ENCODE data around the gene ZNF284. TPM values are rescaled to one million over a fixed set of nuclear protein-coding genes. Genes with fewer than 3 reads are reported as not detected.

The ZNF284 gene
- 1 to 10 TPM; 2.3 to 2.4 TPM for total RNA-seq

- peaks cover 50% of the 10 kb centered on the region in 2 donors for H3K36me3 Mint-ChIP-seq
These were observed at the start of gene ZNF284 for GRCh38 chr19:44071824-44072542. Gene ZNF284 (plus strand): TSS chr19:44072159. CDS start chr19:44076390, 4,231 bp downstream.

GRCh38 chr19:44024900-44025216 lies 47.1 kb upstream of the ZNF284 start:
- DNase-seq (ENCODE audit: low spot score in 2 of 2): no peak
- Mint-ChIP-seq H3K36me3 (peaks cover 54 to 58% of the 10 kb centered on the region in 2 donors), H3K27ac (peak overlapping the region in 1 of 2 donors; percentile 86), H3K9me3 (peaks cover 21 to 25% of the 10 kb centered on the region in 2 donors)
- ATAC-seq: no peak

More at GRCh38 chr19:44071824-44072542, at the start of gene ZNF284:
- Mint-ChIP-seq H3K9me3 (peaks cover 18 to 33% of the 10 kb centered on the region in 2 donors), H3K27ac (peak within 1 kb of the TSS; percentile 10 to 58)
- ATAC-seq: peak; percentile 100
- peak; percentile 77 to 85 for DNase-seq (ENCODE audit: low spot score in 2 of 2)

DNA sequence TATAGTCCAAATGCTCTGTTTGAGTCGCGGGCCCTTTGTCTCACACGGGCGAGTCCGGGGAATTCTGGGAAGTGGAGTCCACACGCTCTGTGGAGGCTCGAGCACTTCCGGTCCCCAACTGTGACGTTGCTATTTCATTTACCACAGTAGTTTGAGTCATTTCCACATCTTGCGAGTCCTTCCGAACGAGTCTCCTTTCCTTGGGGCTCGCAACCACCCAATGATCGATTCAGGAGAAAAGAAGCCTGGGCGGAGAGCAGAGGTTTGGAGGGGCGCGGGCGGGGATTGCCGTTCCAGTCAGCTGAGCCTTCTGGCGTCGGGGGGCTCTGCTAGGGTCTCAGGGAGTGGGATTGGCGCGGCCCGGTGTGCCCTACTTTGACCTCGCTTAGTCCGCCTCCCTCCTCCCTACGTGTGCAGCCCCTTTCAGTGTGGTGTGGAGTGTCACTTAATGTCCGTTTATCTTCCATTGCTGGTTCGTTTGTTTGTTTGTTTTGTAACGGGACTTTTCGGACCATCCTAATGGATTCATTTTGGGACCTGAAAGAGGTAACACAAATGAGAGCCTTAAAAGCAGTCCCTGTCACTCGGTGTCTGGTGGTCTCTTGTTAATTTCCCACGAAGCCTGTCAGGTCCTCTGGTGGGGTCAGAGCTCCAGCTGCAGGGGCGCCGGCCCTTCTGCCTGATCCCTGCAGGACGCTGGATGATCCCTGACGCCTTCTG lies 46.6 kb upstream of the ZNF284 start, which contains the start of gene ZNF222:
TSS of gene ZNF222 (plus strand) at position 163 of the 720 bp plus-strand sequence. CDS start at position 221, 58 bp downstream.
- Mint-ChIP-seq H3K9me3 (peaks cover 18 to 26% of the 10 kb centered on the region in 2 donors), H3K27ac (peak within 1 kb of the TSS; percentile 86), H3K36me3 (peaks cover 59% of the 10 kb centered on the region in 2 donors)
- DNase-seq (ENCODE audit: low spot score in 2 of 2): peak; percentile 69 to 76
- ATAC-seq: peak; percentile 100

GRCh38 chr19:44026622-44027021 lies 45.3 kb upstream of the ZNF284 start:
- ATAC-seq (no peak), DNase-seq (ENCODE audit: low spot score in 2 of 2) (no peak)
- H3K36me3 Mint-ChIP-seq: peaks cover 63 to 71% of the 10 kb centered on the region in 2 donors
- peaks cover 22 to 27% of the 10 kb centered on the region in 2 donors for H3K9me3 Mint-ChIP-seq
- H3K27ac Mint-ChIP-seq: no peak overlapping the region

GRCh38 chr19:44032001-44032610 lies 39.9 kb upstream of the ZNF284 start:
- Mint-ChIP-seq H3K27ac (no peak overlapping the region), H3K9me3 (peaks cover 65 to 66% of the 10 kb centered on the region in 2 donors), H3K36me3 (peaks cover 87 to 89% of the 10 kb centered on the region in 2 donors)
- ATAC-seq (no peak), DNase-seq (ENCODE audit: low spot score in 2 of 2) (no peak)

GRCh38 chr19:44042147-44042546 lies 29.8 kb upstream of the ZNF284 start:
- Mint-ChIP-seq H3K36me3 (peaks cover 14 to 26% of the 10 kb centered on the region in 2 donors), H3K9me3 (peaks cover 36 to 48% of the 10 kb centered on the region in 2 donors), H3K27ac (no peak overlapping the region)
- no peak for DNase-seq (ENCODE audit: low spot score in 2 of 2)
- ATAC-seq: no peak

DNA sequence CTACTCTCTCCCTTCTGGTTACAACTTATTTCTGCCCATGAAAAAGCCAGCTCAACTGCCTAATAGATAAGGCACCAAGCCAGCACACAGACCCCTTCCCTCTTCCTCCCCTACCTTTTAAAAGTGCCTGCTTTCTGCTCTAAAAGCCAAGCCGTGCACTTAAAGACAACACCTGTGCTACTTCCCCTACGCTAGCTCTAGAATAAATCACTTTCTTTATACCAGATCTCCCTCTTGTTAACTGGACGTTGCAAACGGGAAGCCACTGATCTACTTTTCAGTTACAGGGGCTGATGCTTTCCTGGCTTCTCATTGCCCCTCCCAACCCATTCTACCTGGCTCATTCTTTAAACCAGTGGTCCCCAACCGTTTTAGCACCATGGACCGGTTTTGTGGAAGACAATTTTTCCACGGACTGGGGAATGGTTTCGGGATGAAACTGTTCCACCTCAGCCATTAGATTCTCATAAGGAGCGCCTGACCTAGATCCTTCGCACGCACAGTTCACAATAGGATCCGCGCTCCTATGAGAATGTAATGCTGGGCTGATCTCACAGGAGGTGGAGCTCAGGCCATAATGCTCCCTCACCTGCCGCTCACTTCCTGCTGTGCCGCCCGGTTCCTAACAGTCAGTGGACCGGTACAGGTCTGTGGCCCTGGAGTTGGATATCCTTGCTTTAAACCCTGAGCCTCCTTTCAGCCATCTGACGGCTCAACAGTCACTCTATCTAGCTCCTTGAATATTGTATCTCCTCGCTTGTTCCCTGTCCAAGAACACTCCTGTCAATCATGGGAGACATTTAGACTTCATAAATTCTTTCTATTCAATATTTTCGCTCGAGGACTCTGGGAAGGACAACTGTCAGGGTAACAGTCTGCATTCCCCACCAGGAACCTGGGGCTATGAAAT lies 21.0 kb upstream of the ZNF284 start:
- Mint-ChIP-seq H3K27ac (peak overlapping the region; percentile 58 to 88), H3K36me3 (peaks cover 30 to 58% of the 10 kb centered on the region in 2 donors), H3K9me3 (peaks cover 25 to 47% of the 10 kb centered on the region in 2 donors)
- peak; percentile 49 to 84 for ATAC-seq
- DNase-seq (ENCODE audit: low spot score in 2 of 2): no peak

DNA sequence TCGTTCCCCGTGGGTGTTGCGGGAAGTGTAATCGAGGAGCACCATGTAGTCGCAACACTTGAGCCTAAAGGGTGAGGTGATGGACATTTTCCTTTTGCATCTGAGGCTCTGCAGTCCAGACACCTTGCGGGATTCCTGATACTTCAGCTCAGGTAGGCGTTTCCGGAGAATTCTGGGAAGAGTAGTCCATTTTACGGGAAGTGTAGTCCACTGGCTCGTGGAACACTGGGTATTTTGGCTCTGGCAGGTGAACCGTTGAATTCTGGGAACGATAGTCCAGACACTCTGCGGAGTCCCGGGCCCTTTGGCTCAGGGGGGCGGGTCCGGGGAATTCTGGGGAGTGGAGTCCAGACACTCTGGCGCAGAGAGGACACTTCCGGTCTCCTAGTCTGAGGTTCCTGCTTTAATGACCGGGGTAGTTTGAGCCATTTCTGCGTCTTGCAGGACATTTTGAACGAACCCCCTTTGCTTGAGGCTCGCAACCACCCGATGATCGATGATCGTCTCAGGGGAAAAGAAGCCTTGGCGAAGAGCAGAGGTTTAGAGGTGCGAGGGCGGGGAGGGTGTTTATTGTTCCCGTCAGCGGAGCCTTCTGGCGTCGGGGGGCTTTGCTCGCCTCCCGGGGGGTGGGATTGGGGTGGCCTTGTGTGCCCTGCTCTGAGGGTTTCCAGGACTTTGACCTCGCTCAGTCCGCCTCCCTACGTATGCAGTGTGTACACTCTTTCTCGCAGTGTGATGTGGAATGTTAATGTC lies 20.1 kb upstream of the ZNF284 start, which contains the start of gene ZNF223:
TSS of gene ZNF223 (plus strand) at position 387 of the 753 bp plus-strand sequence. CDS start 3,141 bp downstream, outside the sequence.
- no peak for DNase-seq (ENCODE audit: low spot score in 2 of 2)
- Mint-ChIP-seq H3K27ac (peak within 1 kb of the TSS; percentile 58 to 88), H3K9me3 (peaks cover 22 to 47% of the 10 kb centered on the region in 2 donors), H3K36me3 (peaks cover 31 to 60% of the 10 kb centered on the region in 2 donors)
- ATAC-seq: peak; percentile 16 to 71

DNA sequence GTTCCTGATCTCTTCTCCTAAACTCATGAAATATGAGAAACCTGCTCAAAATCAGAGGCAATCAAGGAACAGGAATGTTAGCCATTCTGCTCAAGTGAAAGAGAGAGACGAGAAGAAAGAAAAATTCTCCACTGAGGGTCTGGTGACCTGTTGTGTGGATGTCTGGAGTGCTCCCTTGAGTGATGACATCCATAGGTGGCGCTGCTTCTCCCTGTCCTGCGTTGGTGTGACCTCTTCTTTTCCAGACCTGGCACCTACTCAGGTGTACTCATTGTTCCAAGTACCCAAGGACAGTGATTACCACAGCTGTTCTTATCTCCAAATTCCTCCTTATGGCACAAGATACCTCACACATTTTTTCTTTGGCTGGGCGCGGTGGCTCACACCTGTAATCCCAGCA lies 16.1 kb upstream of the ZNF284 start:
- Mint-ChIP-seq H3K27ac (no peak overlapping the region), H3K36me3 (peaks cover 61 to 73% of the 10 kb centered on the region in 2 donors), H3K9me3 (peaks cover 33 to 47% of the 10 kb centered on the region in 2 donors)
- ATAC-seq (no peak), DNase-seq (ENCODE audit: low spot score in 2 of 2) (no peak)

DNA sequence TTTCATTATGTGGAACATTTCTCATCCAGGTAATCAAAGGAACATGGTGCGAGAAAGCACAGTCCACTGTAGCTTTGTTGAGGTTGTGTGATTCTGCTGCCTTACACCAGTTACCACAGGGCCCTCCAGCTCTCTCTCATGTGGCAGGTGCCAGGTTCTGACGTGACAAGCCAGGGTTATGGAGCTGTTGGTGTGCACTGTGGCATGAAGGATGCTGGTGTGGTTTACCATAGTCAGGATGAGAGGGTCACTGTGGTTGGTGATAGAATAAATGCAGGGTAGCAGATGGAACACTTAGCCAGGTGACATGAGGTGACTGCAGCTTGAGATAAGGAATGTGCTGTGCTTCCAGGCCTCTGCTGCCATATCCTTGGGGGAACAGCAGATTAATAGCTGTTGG lies 12.7 kb upstream of the ZNF284 start:
- Mint-ChIP-seq H3K36me3 (peaks cover 76% of the 10 kb centered on the region in 2 donors), H3K27ac (no peak overlapping the region), H3K9me3 (peaks cover 37 to 41% of the 10 kb centered on the region in 2 donors)
- no peak for ATAC-seq
- DNase-seq (ENCODE audit: low spot score in 2 of 2): no peak

DNA sequence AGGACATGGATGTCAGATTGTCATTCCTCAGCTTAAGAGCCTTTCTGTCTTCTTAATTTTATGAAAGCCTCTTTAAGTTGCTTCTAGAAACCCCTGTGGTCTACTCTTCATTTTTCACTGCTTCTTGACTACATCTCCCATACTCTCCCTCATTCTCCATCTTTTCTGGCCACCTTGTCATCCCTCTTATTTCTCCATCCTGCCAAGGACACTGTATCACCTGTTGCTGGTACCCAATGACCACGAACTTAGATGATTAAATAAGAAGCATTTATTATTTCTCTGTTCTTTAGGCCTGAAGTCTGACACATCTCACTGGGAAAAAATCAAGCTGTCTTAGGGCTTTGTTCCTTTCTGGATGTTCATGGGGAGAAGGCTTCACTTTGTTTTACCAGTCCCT lies 10.9 kb upstream of the ZNF284 start:
- DNase-seq (ENCODE audit: low spot score in 2 of 2): no peak
- H3K27ac Mint-ChIP-seq: no peak overlapping the region
- peaks cover 71 to 74% of the 10 kb centered on the region in 2 donors for H3K36me3 Mint-ChIP-seq
- peaks cover 29 to 35% of the 10 kb centered on the region in 2 donors for H3K9me3 Mint-ChIP-seq
- no peak for ATAC-seq

DNA sequence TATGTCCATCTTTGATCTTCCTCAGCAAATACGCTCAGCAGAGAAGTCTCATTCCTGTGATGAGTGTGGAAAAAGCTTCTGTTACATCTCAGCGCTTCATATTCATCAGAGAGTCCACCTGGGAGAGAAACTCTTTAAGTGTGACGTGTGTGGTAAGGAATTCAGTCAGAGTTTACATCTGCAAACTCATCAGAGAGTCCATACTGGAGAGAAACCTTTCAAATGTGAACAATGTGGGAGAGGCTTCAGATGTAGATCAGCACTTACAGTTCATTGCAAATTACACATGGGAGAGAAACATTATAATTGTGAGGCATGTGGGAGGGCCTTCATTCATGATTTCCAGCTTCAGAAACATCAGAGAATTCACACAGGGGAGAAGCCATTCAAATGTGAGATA lies 5.7 kb upstream of the ZNF284 start:
- ATAC-seq (no peak), DNase-seq (ENCODE audit: low spot score in 2 of 2) (no peak)
- Mint-ChIP-seq H3K27ac (no peak overlapping the region), H3K36me3 (peaks cover 63 to 77% of the 10 kb centered on the region in 2 donors), H3K9me3 (peaks cover 37 to 49% of the 10 kb centered on the region in 2 donors)

GRCh38 chr19:44069415-44069814 lies 2.5 kb upstream of the ZNF284 start:
- Mint-ChIP-seq H3K36me3 (peaks cover 56 to 62% of the 10 kb centered on the region in 2 donors), H3K9me3 (peaks cover 31 to 48% of the 10 kb centered on the region in 2 donors), H3K27ac (no peak overlapping the region)
- ATAC-seq (no peak), DNase-seq (ENCODE audit: low spot score in 2 of 2) (no peak)

DNA sequence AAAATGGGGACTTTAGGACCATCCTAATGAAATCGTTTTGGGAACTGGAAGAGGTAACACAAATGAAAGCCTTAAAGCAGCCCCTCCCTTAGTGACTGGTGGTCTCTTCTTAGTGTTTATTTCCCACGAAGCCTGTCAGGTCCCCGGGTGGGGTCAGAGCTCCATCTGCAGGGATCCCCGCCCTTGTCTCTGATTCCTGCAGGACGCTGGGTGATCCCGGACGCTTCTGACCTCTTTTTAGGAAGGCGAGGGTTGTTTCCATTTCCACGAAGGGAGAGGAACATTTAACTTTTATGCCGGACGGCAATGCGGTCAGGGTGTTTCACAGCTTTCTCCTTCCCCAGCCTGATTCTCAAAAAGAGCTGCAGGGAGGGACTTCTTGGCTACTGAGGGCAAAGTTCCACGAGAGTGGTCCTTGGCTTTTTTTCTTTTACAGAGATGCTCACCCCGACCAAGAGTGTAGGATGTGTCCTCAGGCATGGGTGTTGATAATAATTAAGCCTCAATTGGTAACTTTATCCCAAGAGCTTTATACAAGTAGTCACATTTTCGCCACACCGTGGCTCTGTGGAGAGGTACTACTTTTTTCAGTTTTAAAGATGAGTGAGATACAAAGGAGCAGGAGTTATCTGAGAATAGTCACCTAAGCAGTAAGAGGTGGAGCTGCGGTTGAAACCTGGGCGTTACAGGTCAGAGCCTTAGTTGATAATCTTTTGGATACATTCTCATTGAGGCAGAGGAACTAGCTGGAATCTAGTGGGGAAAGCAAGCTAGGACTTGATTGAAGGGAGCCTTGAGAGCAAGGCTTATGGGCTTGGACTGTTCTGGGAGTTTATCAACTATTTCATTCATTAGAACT lies 813 bp downstream of the ZNF284 start:
- no peak for ATAC-seq
- no peak for DNase-seq (ENCODE audit: low spot score in 2 of 2)
- peak overlapping the region in 1 of 2 donors; percentile 58 for H3K27ac Mint-ChIP-seq
- H3K36me3 Mint-ChIP-seq: peaks cover 43 to 46% of the 10 kb centered on the region in 2 donors
- H3K9me3 Mint-ChIP-seq: peaks cover 14 to 28% of the 10 kb centered on the region in 2 donors

Data from activated naive CD4-positive, alpha-beta T cell treated with anti-CD3 and anti-CD28 coated beads, Interleukin-2, amount 50 U/mL, for 72 hours (primary cell).